ENCODE data around the gene SEC61A1.

SEC61A1 gene

GRCh38 chr3:128051837-128052594 is at the start of gene SEC61A1:
TSS of gene SEC61A1 (plus strand) at chr3:128052437. CDS start at chr3:128052553, 116 bp downstream.
- H3K27me3 ChIP-seq (ENCODE audit: control insufficient read depth, insufficient read depth, low read length): no peaks in the 10 kb centered on the region
- peaks cover 19% of the 10 kb centered on the region for H3K4me1 ChIP-seq (ENCODE audit: control insufficient read depth, insufficient read depth, low read length)
- peak within 1 kb of the TSS; percentile 87 for H3K4me3 ChIP-seq (ENCODE audit: low read length)

GRCh38 chr3:128004661-128005060 is 47.6 kb upstream of the SEC61A1 start:
- H3K36me3 ChIP-seq (ENCODE audit: control insufficient read depth, insufficient read depth, low read length): no peaks in the 10 kb centered on the region
- no peaks in the 10 kb centered on the region for H3K27me3 ChIP-seq (ENCODE audit: control insufficient read depth, insufficient read depth, low read length)
- H3K4me3 ChIP-seq (ENCODE audit: low read length): no peak overlapping the region
- no peaks in the 10 kb centered on the region for H3K4me1 ChIP-seq (ENCODE audit: control insufficient read depth, insufficient read depth, low read length)
- no peak overlapping the region for H3K27ac ChIP-seq (ENCODE audit: low read depth, low read length)
- no peak overlapping the region for H3K9ac ChIP-seq (ENCODE audit: low read length)

More at GRCh38 chr3:128051837-128052594, at the start of gene SEC61A1:
- Histone ChIP-seq H3K9ac (ENCODE audit: low read length) (peak within 1 kb of the TSS; percentile 81), H3K36me3 (ENCODE audit: control insufficient read depth, insufficient read depth, low read length) (no peaks in the 10 kb centered on the region), H3K27ac (ENCODE audit: low read depth, low read length) (peak within 1 kb of the TSS; percentile 77)

- Histone ChIP-seq H3K9ac (ENCODE audit: low read length) (no peak overlapping the region), H3K27me3 (ENCODE audit: control insufficient read depth, insufficient read depth, low read length) (no peaks in the 10 kb centered on the region), H3K36me3 (ENCODE audit: control insufficient read depth, insufficient read depth, low read length) (no peaks in the 10 kb centered on the region), H3K4me1 (ENCODE audit: control insufficient read depth, insufficient read depth, low read length) (no peaks in the 10 kb centered on the region), H3K4me3 (ENCODE audit: low read length) (no peak overlapping the region), H3K27ac (ENCODE audit: low read depth, low read length) (no peak overlapping the region)
These were observed 45.9 kb upstream of the SEC61A1 start for GRCh38 chr3:128006061-128007032.

- Histone ChIP-seq H3K4me1 (ENCODE audit: control insufficient read depth, insufficient read depth, low read length) (no peaks in the 10 kb centered on the region), H3K27ac (ENCODE audit: low read depth, low read length) (no peak overlapping the region), H3K9ac (ENCODE audit: low read length) (no peak overlapping the region), H3K27me3 (ENCODE audit: control insufficient read depth, insufficient read depth, low read length) (no peaks in the 10 kb centered on the region), H3K36me3 (ENCODE audit: control insufficient read depth, insufficient read depth, low read length) (no peaks in the 10 kb centered on the region), H3K4me3 (ENCODE audit: low read length) (no peak overlapping the region)
These were observed 45.2 kb upstream of the SEC61A1 start for GRCh38 chr3:128007033-128007424.

GRCh38 chr3:128009952-128010846 is 42.0 kb upstream of the SEC61A1 start:
- Histone ChIP-seq H3K27me3 (ENCODE audit: control insufficient read depth, insufficient read depth, low read length) (no peaks in the 10 kb centered on the region), H3K4me3 (ENCODE audit: low read length) (no peak overlapping the region), H3K4me1 (ENCODE audit: control insufficient read depth, insufficient read depth, low read length) (no peaks in the 10 kb centered on the region), H3K27ac (ENCODE audit: low read depth, low read length) (no peak overlapping the region), H3K9ac (ENCODE audit: low read length) (no peak overlapping the region), H3K36me3 (ENCODE audit: control insufficient read depth, insufficient read depth, low read length) (no peaks in the 10 kb centered on the region)

- Histone ChIP-seq H3K4me3 (ENCODE audit: low read length) (no peak overlapping the region), H3K4me1 (ENCODE audit: control insufficient read depth, insufficient read depth, low read length) (no peaks in the 10 kb centered on the region), H3K36me3 (ENCODE audit: control insufficient read depth, insufficient read depth, low read length) (no peaks in the 10 kb centered on the region), H3K27me3 (ENCODE audit: control insufficient read depth, insufficient read depth, low read length) (no peaks in the 10 kb centered on the region), H3K27ac (ENCODE audit: low read depth, low read length) (no peak overlapping the region), H3K9ac (ENCODE audit: low read length) (no peak overlapping the region)
These were observed 41.1 kb upstream of the SEC61A1 start for GRCh38 chr3:128011140-128011539.

- Histone ChIP-seq H3K4me3 (ENCODE audit: low read length) (no peak overlapping the region), H3K4me1 (ENCODE audit: control insufficient read depth, insufficient read depth, low read length) (no peaks in the 10 kb centered on the region), H3K27ac (ENCODE audit: low read depth, low read length) (no peak overlapping the region), H3K36me3 (ENCODE audit: control insufficient read depth, insufficient read depth, low read length) (no peaks in the 10 kb centered on the region), H3K27me3 (ENCODE audit: control insufficient read depth, insufficient read depth, low read length) (no peaks in the 10 kb centered on the region), H3K9ac (ENCODE audit: low read length) (no peak overlapping the region)
These were observed 40.2 kb upstream of the SEC61A1 start for GRCh38 chr3:128012050-128012449.

- Histone ChIP-seq H3K9ac (ENCODE audit: low read length) (no peak overlapping the region), H3K4me3 (ENCODE audit: low read length) (no peak overlapping the region), H3K27ac (ENCODE audit: low read depth, low read length) (no peak overlapping the region), H3K4me1 (ENCODE audit: control insufficient read depth, insufficient read depth, low read length) (no peaks in the 10 kb centered on the region), H3K27me3 (ENCODE audit: control insufficient read depth, insufficient read depth, low read length) (no peaks in the 10 kb centered on the region), H3K36me3 (ENCODE audit: control insufficient read depth, insufficient read depth, low read length) (no peaks in the 10 kb centered on the region)
These were observed 37.7 kb upstream of the SEC61A1 start for GRCh38 chr3:128014548-128014947.

- Histone ChIP-seq H3K36me3 (ENCODE audit: control insufficient read depth, insufficient read depth, low read length) (no peaks in the 10 kb centered on the region), H3K4me1 (ENCODE audit: control insufficient read depth, insufficient read depth, low read length) (no peaks in the 10 kb centered on the region), H3K9ac (ENCODE audit: low read length) (no peak overlapping the region), H3K4me3 (ENCODE audit: low read length) (no peak overlapping the region), H3K27me3 (ENCODE audit: control insufficient read depth, insufficient read depth, low read length) (no peaks in the 10 kb centered on the region), H3K27ac (ENCODE audit: low read depth, low read length) (no peak overlapping the region)
These were observed 35.7 kb upstream of the SEC61A1 start for GRCh38 chr3:128016502-128016901.

- H3K27ac ChIP-seq (ENCODE audit: low read depth, low read length): no peak overlapping the region
- H3K36me3 ChIP-seq (ENCODE audit: control insufficient read depth, insufficient read depth, low read length): no peaks in the 10 kb centered on the region
- no peaks in the 10 kb centered on the region for H3K27me3 ChIP-seq (ENCODE audit: control insufficient read depth, insufficient read depth, low read length)
These were observed 30.4 kb upstream of the SEC61A1 start for GRCh38 chr3:128021768-128022372.

GRCh38 chr3:128033102-128033501 is 19.1 kb upstream of the SEC61A1 start:
- H3K36me3 ChIP-seq (ENCODE audit: control insufficient read depth, insufficient read depth, low read length): no peaks in the 10 kb centered on the region
- no peaks in the 10 kb centered on the region for H3K27me3 ChIP-seq (ENCODE audit: control insufficient read depth, insufficient read depth, low read length)
- H3K4me3 ChIP-seq (ENCODE audit: low read length): no peak overlapping the region
- no peak overlapping the region for H3K9ac ChIP-seq (ENCODE audit: low read length)
- no peaks in the 10 kb centered on the region for H3K4me1 ChIP-seq (ENCODE audit: control insufficient read depth, insufficient read depth, low read length)
- no peak overlapping the region for H3K27ac ChIP-seq (ENCODE audit: low read depth, low read length)

More at GRCh38 chr3:128021768-128022372, 30.4 kb upstream of the SEC61A1 start:
- no peak overlapping the region for H3K4me3 ChIP-seq (ENCODE audit: low read length)
- no peaks in the 10 kb centered on the region for H3K4me1 ChIP-seq (ENCODE audit: control insufficient read depth, insufficient read depth, low read length)
- H3K9ac ChIP-seq (ENCODE audit: low read length): no peak overlapping the region
